ENCODE results near the gene OSTM1.
A peak's percentile ranks its signal among the peaks of the same experiment; 100 is the strongest.

The OSTM1 gene

GRCh38 chr6:108074359-108075144 lies at the start of gene OSTM1:
Gene OSTM1, minus strand, starts transcription at chr6:108074741. Its CDS starts 90 bp downstream, at chr6:108074651.
- intact Hi-C loops (cut with DNase I) = loop anchor here (1.0 kb wide), 1 partner anchor 116 kb away; the partner anchor contains the start of gene SEC63
- peak; percentile 83 to 99 (median 88) for DNase-seq

GRCh38 chr6:108123946-108124345 lies 49.4 kb upstream of the OSTM1 start:
- intact Hi-C loops (cut with DNase I) = no loop called here
- no peak for DNase-seq

- peak in 1 of 10 donors; percentile 63 for DNase-seq
- intact Hi-C loops (cut with DNase I) = no loop called here
Observed at GRCh38 chr6:108123481-108123929, 49.0 kb upstream of the OSTM1 start.

- no peak for DNase-seq
- intact Hi-C loops (cut with DNase I) = no loop called here
Observed at GRCh38 chr6:108121612-108122011, 47.1 kb upstream of the OSTM1 start.

GRCh38 chr6:108120311-108120710 lies 45.8 kb upstream of the OSTM1 start:
- DNase-seq = peak in 1 of 10 donors; percentile 74
- intact Hi-C loops (cut with DNase I) = no loop called here

GRCh38 chr6:108119769-108120141 lies 45.2 kb upstream of the OSTM1 start:
- DNase-seq = no peak
- intact Hi-C loops (cut with DNase I) = loop anchor here (5.0 to 10.0 kb wide), 2 partner anchors 48 to 145 kb away; partner anchors contain the start of genes NR2E1 and SNX3

GRCh38 chr6:108118810-108119768 lies 44.5 kb upstream of the OSTM1 start:
- intact Hi-C loops (cut with DNase I) = loop anchor here (5.0 to 10.0 kb wide), 2 partner anchors 48 to 146 kb away; partner anchors contain the start of genes NR2E1 and SNX3
- no peak for DNase-seq

- intact Hi-C loops (cut with DNase I) = loop anchor here (5.0 to 10.0 kb wide), 2 partner anchors 49 to 146 kb away; partner anchors contain the start of genes NR2E1 and SNX3
- no peak for DNase-seq
Observed at GRCh38 chr6:108118359-108118724, 43.8 kb upstream of the OSTM1 start.

- intact Hi-C loops (cut with DNase I) = loop anchor here (5.0 to 10.0 kb wide), 2 partner anchors 50 to 147 kb away; partner anchors contain the start of genes NR2E1 and SNX3
- DNase-seq = no peak
Observed at GRCh38 chr6:108117427-108118358, 43.2 kb upstream of the OSTM1 start.

- intact Hi-C loops (cut with DNase I) = loop anchor here (5.0 to 10.0 kb wide), 2 partner anchors 51 to 148 kb away; partner anchors contain the start of genes NR2E1 and SNX3
- peak in 1 of 10 donors; percentile 66 for DNase-seq
Observed at GRCh38 chr6:108116546-108117426, 42.2 kb upstream of the OSTM1 start.

GRCh38 chr6:108115598-108116058 lies 41.1 kb upstream of the OSTM1 start:
- peak in 1 of 10 donors; percentile 69 for DNase-seq
- intact Hi-C loops (cut with DNase I) = loop anchor here (5.0 to 10.0 kb wide), 2 partner anchors 52 to 149 kb away; partner anchors contain the start of genes NR2E1 and SNX3

GRCh38 chr6:108114841-108115597 lies 40.5 kb upstream of the OSTM1 start:
- DNase-seq = peak in 5 of 10 donors; percentile 33 to 88 (median 45)
- intact Hi-C loops (cut with DNase I) = loop anchor here (5.0 to 10.0 kb wide), 2 partner anchors 52 to 150 kb away; partner anchors contain the start of genes NR2E1 and SNX3

GRCh38 chr6:108113557-108114519 lies 39.3 kb upstream of the OSTM1 start:
- intact Hi-C loops (cut with DNase I) = loop anchor here (1.0 to 10.0 kb wide), 3 partner anchors 151 to 412 kb away; partner anchors contain the start of gene SNX3

GRCh38 chr6:108108374-108108773 lies 33.8 kb upstream of the OSTM1 start:
- no peak for DNase-seq
- intact Hi-C loops (cut with DNase I) = no loop called here

More at GRCh38 chr6:108113557-108114519, 39.3 kb upstream of the OSTM1 start:
- DNase-seq = peak in 2 of 10 donors; percentile 22 to 69

- intact Hi-C loops (cut with DNase I) = no loop called here
- no peak for DNase-seq
Observed at GRCh38 chr6:108107102-108107501, 32.6 kb upstream of the OSTM1 start.

- intact Hi-C loops (cut with DNase I) = no loop called here
Observed at GRCh38 chr6:108106694-108107093, 32.2 kb upstream of the OSTM1 start.

More at GRCh38 chr6:108106694-108107093, 32.2 kb upstream of the OSTM1 start:
- no peak for DNase-seq
